DOHH2 (cell line): ENCODE data around the gene IDNK.
A peak's percentile ranks its signal among the peaks of the same experiment; 100 is the strongest.

Experiments used
- H3F3A ChIP-seq: fragments of 200-600 bp; sonication (generic), shearing (Covaris generic); 2 replicates; pipeline ENCODE4 v1.6.0; 2016; ENCODE audit warnings: antibody characterized with exemption, mild to moderate bottlenecking; ENCODE audit not compliant: control insufficient read depth, insufficient read depth
- H3K27ac ChIP-seq: fragments of 200-600 bp; sonication (generic); 2 replicates; pipeline ENCODE4 v1.5.1; 2014; ENCODE audit warnings: low read depth, mild to moderate bottlenecking, low read length, moderate library complexity
- H3K27me3 ChIP-seq: fragments of 200-600 bp; sonication (generic); 2 replicates; pipeline ENCODE4 v1.6.1; 2014; ENCODE audit warnings: mild to moderate bottlenecking, low read length, mixed read lengths; ENCODE audit not compliant: control insufficient read depth
- H3K36me3 ChIP-seq: fragments of 200-600 bp; sonication (generic); 2 replicates; pipeline ENCODE4 v1.6.1; 2014; ENCODE audit warnings: mild to moderate bottlenecking, low read length, moderate library complexity, mixed read lengths; ENCODE audit not compliant: control insufficient read depth
- H3K4me1 ChIP-seq: fragments of 200-600 bp; sonication (generic); 2 replicates; pipeline ENCODE4 v1.6.1; 2014; ENCODE audit warnings: mild to moderate bottlenecking, low read length, mixed read lengths; ENCODE audit not compliant: control insufficient read depth
- H3K4me2 ChIP-seq: fragments of 200-600 bp; sonication (generic); 2 replicates; pipeline ENCODE4 v1.6.0; 2014; ENCODE audit warnings: mild to moderate bottlenecking, low read length, moderate library complexity
- H3K4me3 ChIP-seq: fragments of 200-600 bp; sonication (generic); 2 replicates; pipeline ENCODE4 v1.5.1; 2014; ENCODE audit warnings: mild to moderate bottlenecking, low read length, mixed read lengths
- H3K79me2 ChIP-seq: fragments of 200-600 bp; sonication (generic); 2 replicates; pipeline ENCODE4 v1.6.1; 2014; ENCODE audit warnings: mild to moderate bottlenecking, low read length, mixed read lengths; ENCODE audit not compliant: control insufficient read depth
- H3K9me2 ChIP-seq: fragments of 200-600 bp; sonication (generic); replicated peaks from 2 replicates; pipeline ENCODE4 v1.6.1; 2014; ENCODE audit warnings: mild to moderate bottlenecking, low read length, mixed read lengths; ENCODE audit not compliant: control insufficient read depth
- H3K9me3 ChIP-seq: fragments of 200-600 bp; sonication (generic); 2 replicates; pipeline ENCODE4 v1.6.1; 2014; ENCODE audit warnings: antibody characterized with exemption, low read length, mixed read lengths; ENCODE audit not compliant: control insufficient read depth, insufficient read depth
- H4K20me1 ChIP-seq: fragments of 200-600 bp; sonication (generic); 2 replicates; pipeline ENCODE4 v1.6.0; 2014; ENCODE audit warnings: low read depth, mild to moderate bottlenecking, antibody characterized with exemption, low read length, moderate library complexity; ENCODE audit not compliant: control insufficient read depth, insufficient read depth
- CTCF ChIP-seq: fragments of 200-600 bp; sonication (generic); IDR thresholded peaks from one replicate; pipeline ENCODE4 v1.5.1; 2014; ENCODE audit warnings: antibody characterized with exemption, mild to moderate bottlenecking, low read depth, low read length; ENCODE audit not compliant: poor library complexity, severe bottlenecking
- EZH2phosphoT487 ChIP-seq: fragments of 200-600 bp; sonication (generic); IDR thresholded peaks from 2 replicates; pipeline ENCODE4 v1.6.1; 2017; ENCODE audit warnings: borderline replicate concordance, mild to moderate bottlenecking, antibody characterized with exemption, low read length, moderate library complexity, mixed read lengths

IDNK gene

DNA sequence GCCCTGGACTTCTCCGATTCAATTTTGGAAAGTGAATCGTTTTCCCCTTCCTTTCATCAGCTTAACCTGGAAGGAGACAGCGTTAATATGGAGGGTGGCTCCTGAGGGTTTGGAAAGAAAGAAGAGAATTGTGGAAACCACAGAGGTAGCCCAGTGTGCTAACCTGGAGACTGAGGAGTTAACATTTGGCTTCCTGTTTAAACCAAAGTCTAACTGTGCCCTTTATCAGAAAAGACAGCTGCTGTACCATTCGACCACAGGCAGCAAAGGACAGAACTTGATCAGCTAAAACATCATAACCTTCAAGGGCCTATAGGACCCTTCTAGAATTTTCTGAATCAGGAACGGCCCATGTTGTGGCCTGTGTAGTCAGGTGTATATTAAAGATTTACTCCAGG lies 735 bp downstream of the IDNK start:
- no peaks in the 10 kb centered on the region for H3K9me2 ChIP-seq
- H3K79me2 ChIP-seq: peaks cover 14% of the 10 kb centered on the region
- peak overlapping the region; percentile 83 for H3K4me2 ChIP-seq
- H3K27ac ChIP-seq: peak overlapping the region; percentile 49
- no peaks in the 10 kb centered on the region for H3F3A ChIP-seq
- H3K36me3 ChIP-seq: peaks cover 13% of the 10 kb centered on the region
- peak overlapping the region; percentile 82 for H3K4me3 ChIP-seq
- TF ChIP-seq CTCF (no peak), EZH2phosphoT487 (no peak)
- H4K20me1 ChIP-seq: no peaks in the 10 kb centered on the region
- no peaks in the 10 kb centered on the region for H3K9me3 ChIP-seq
- H3K4me1 ChIP-seq: peaks cover 27% of the 10 kb centered on the region
- H3K27me3 ChIP-seq: peaks cover 7% of the 10 kb centered on the region; the same call in 1 of the 2 replicates

- no peak overlapping the region for H3K27ac ChIP-seq
Observed at GRCh38 chr9:83625178-83625577, 2.2 kb downstream of the IDNK start.

GRCh38 chr9:83628540-83628939 lies 5.6 kb downstream of the IDNK start:
- no peak for TF ChIP-seq EZH2phosphoT487
- no peak for TF ChIP-seq CTCF
- Histone ChIP-seq H3K4me2 (no peak overlapping the region), H3K36me3 (peaks cover 10% of the 10 kb centered on the region), H3K9me2 (no peaks in the 10 kb centered on the region), H3K27me3 (no peaks in the 10 kb centered on the region), H3K27ac (no peak overlapping the region), H4K20me1 (no peaks in the 10 kb centered on the region), H3K4me1 (peaks cover 9% of the 10 kb centered on the region), H3F3A (no peaks in the 10 kb centered on the region), H3K79me2 (peaks cover 9% of the 10 kb centered on the region), H3K4me3 (no peak overlapping the region), H3K9me3 (no peaks in the 10 kb centered on the region)

More at GRCh38 chr9:83625178-83625577, 2.2 kb downstream of the IDNK start:
- no peak overlapping the region for H3K4me2 ChIP-seq
- H3K79me2 ChIP-seq: peaks cover 14% of the 10 kb centered on the region
- TF ChIP-seq EZH2phosphoT487 (no peak), CTCF (no peak)
- H4K20me1 ChIP-seq: no peaks in the 10 kb centered on the region
- H3K4me3 ChIP-seq: no peak overlapping the region
- H3K9me2 ChIP-seq: no peaks in the 10 kb centered on the region
- H3K27me3 ChIP-seq: peaks cover 5% of the 10 kb centered on the region; the same call in 1 of the 2 replicates
- peaks cover 13% of the 10 kb centered on the region for H3K36me3 ChIP-seq
- no peaks in the 10 kb centered on the region for H3K9me3 ChIP-seq
- H3F3A ChIP-seq: no peaks in the 10 kb centered on the region
- peaks cover 27% of the 10 kb centered on the region for H3K4me1 ChIP-seq
